HG03571 (cell line): ENCODE data around the gene PRAF2.
A peak's percentile ranks its signal among the peaks of the same experiment; 100 is the strongest.

Experiments
- ATAC-seq: cut with Tn5 transposase; IDR thresholded peaks from one replicate; pipeline ENCODE4 v1.9.1; 2021; ENCODE audit not compliant: unreplicated experiment

The PRAF2 gene

DNA sequence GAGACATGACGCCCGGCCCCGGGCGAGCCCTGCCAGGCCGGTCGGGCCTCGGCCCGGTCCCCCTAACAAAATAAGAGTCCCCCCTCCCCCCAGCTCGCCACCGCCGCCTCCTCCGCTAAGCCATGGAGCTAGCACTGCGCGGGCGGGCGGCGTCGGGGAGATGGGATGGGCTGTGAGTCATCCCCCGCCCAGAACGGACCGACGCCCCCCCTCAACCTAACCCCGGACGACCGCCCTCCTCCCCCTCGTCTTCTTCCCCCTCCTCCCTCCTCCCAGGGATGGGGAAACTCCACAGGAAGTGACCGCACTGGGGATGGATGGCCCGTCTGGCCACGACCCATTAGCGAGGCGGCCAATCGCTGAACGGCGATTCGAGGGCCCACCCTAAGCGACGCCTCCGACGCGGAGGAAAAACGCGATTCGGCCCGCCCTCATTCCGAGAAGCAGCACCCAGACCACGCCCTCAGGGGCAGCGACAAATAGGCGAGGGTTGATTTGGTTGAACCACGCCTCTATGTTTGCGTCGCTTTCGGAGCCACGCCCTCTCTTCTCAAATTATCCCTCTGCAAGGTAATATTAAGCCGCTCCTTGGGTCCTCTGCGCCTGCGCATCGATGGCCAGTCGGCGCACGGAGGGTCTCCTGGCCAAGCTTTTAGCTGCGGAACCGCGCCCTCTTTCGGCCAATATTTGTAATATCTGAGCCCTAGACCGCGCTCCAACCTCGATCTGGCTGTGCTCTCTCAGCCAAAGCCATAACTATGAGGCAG lies 30.4 kb downstream of the PRAF2 start, which contains the start of gene TFE3:
TFE3 (minus strand) TSS at position 138 of the 767 bp plus-strand sequence; CDS start at position 7, 131 bp downstream.
- ATAC-seq: peak; percentile 84

DNA sequence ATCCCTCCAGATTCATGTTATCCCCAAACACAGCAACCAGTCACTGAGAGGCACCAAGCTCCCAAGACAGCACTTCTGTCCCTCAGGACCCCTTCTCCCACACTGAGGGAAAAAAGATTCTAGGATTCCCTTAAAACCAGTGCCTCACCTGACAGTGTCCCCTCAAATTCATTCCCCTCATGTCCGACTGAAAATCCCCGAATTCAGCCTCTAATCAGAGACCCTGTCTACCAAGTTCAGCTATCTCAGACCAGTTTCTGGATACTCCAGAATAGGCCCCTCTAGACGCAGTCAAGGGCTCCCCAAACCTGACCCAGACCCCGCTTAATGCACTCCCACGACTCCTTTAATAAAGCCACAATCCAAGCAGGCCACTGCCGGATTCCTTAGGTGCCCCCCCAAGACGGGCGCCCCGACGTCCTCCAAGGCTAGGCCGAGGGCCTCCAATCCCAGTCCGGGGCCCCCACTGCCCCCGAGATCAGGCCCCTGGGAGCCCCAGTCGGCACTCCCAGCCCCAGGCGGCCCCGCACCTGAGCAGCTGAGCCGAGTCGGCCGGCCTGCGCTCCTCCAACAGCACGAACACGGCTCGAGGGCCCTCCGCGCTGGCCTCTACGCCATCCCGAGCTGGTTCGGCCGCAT lies 31.1 kb downstream of the PRAF2 start:
- ATAC-seq: no peak

DNA sequence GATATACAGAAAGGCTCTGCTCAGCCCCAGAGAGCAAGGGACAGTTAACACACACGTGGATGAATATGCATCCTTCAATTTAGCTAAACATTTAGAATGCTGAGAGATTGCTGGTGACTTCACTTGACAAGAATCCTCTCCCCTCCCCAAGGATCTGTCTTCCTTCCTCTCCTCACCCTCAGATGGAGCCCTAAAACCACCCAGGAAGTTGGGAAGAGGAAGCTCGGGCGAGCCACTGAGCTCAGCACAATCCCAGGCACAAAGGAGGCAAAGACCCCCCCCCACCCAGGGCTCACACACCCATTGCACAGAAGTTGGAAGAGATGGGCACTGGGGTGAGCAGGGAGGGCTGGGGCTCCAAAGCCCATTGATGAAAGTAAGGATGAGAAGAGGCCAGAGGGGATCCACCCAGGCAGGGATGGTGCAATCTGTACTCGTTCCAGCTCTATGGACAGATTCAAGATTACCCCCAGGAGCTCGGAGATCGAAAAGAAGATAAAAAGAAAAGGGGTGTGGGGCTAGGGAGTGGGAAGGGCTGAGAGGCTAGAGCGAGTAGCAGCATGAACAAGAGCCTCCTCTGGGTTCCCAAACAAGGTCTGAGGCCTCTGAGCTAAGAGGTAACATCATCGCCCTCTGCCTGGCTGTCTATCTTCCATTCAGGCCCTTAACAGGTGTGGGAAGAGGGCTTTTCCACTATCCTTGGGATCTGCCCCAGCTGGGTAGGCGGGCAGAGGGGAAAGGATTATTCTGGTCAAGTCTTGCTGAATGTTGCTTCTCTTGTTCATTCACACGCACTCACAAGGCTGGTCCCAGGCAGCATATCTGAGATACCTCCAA lies 31.8 kb downstream of the PRAF2 start:
- ATAC-seq: no peak

- ATAC-seq: no peak
Observed at GRCh38 chrX:49040376-49040955, 33.3 kb downstream of the PRAF2 start.

GRCh38 chrX:49039598-49040375 lies 34.0 kb downstream of the PRAF2 start:
- no peak for ATAC-seq

DNA sequence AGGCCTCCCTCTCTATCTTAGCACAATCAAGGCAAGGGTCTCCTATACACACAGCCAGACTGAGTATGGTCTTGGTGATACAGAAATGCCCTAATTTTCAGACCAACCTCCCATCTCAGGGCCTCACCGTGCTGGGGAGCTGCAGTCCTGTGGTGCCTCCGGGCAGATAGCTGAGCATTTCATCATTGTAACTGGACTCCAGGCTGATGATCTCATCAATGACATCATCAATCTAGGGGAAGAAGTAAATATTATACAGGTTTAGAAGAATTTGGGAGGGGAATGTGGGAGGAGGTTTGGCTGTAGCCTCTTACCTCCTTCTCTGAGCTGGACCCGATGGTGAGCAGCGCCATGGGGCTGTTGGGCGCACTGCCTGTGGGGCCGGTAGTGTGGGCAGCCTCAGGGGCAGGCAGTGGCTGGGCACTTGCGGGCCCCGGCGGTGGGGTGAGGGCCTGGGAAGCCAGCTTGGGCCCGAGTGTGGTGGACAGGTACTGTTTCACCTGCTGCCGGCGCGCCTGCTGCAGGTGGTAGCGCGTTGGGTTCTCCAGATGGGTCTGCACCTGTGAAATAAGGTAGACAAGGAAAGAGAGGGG lies 35.8 kb downstream of the PRAF2 start:
- no peak for ATAC-seq

- ATAC-seq: no peak
Observed at GRCh38 chrX:49030283-49030682, 43.5 kb downstream of the PRAF2 start.

DNA sequence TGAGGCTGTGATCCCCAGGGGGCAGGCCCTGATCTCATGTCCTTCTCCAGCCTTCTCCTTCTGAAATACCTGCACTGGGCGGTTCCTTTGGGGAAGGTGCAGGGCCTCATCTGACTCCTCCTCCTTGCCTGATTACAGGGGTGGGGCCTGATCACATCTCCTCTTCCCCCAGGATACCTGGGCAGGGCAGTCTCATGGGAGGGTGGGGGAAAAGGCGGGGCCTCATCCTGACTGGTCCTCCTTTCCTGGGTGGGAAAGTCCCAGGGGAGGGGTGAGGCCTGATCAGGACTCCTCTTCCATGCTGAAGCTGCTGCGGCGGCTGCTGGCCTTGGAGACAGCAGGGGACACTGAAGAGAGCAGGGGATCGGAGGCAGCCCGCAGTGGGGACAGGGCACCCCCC lies 43.9 kb downstream of the PRAF2 start:
- ATAC-seq: no peak
